DND-41 (cell line): ENCODE measurements around the gene LPCAT2.

ENCODE experiments used
- ATAC-seq: fragments of 200-7000 bp; cut with Tn5 transposase; 3 replicates; pipeline ENCODE4 v1.9.1; 2021; ENCODE audit warnings: low read depth; ENCODE audit not compliant: insufficient read depth
- DNase-seq: peaks from one replicate; pipeline ENCODE4 v3.0.0-alpha.2; 2020
- H2AFZ ChIP-seq: 2 replicates; pipeline ENCODE4 v1.6.0; 2012; ENCODE audit warnings: low read depth, low read length
- H3K27ac ChIP-seq: 2 replicates; pipeline ENCODE4 v1.5.1; 2012; ENCODE audit warnings: low read length, inconsistent platforms
- H3K27me3 ChIP-seq: fragments of 200-600 bp; sonication (generic); 2 replicates; pipeline ENCODE4 v1.6.0; 2012; ENCODE audit warnings: low read length, mild to moderate bottlenecking, inconsistent platforms; ENCODE audit not compliant: insufficient read depth, poor library complexity
- H3K36me3 ChIP-seq: 2 replicates; pipeline ENCODE4 v1.5.1; 2012; ENCODE audit warnings: low read length, inconsistent platforms; ENCODE audit not compliant: insufficient read depth
- H3K4me1 ChIP-seq: 2 replicates; pipeline ENCODE4 v1.5.1; 2012; ENCODE audit warnings: mild to moderate bottlenecking, low read length; ENCODE audit not compliant: insufficient read depth
- H3K4me2 ChIP-seq: 2 replicates; pipeline ENCODE4 v1.6.0; 2012; ENCODE audit warnings: mild to moderate bottlenecking, moderate library complexity, low read length, inconsistent platforms; ENCODE audit not compliant: insufficient read depth
- H3K4me3 ChIP-seq, 2 experiments: fragments of 200-600 bp in 1 of 2; shearing (Covaris generic) in 1 of 2; 2 replicates each; pipeline ENCODE4 v1.5.1; 2012 to 2016; ENCODE audit warnings: inconsistent platforms in 2 of 2, low read length in 2 of 2, mild to moderate bottlenecking in 2 of 2, low read depth in 1 of 2, moderate library complexity in 1 of 2
- H3K79me2 ChIP-seq: 2 replicates; pipeline ENCODE4 v1.6.0; 2012; ENCODE audit warnings: low read length, inconsistent platforms; ENCODE audit not compliant: insufficient read depth
- H3K9ac ChIP-seq: 2 replicates; pipeline ENCODE4 v1.6.0; 2012; ENCODE audit warnings: low read depth, mild to moderate bottlenecking, inconsistent platforms, low read length, moderate library complexity
- H3K9me3 ChIP-seq: 2 replicates; pipeline ENCODE4 v1.5.1; 2012; ENCODE audit warnings: low read length, moderate library complexity, mild to moderate bottlenecking, inconsistent platforms; ENCODE audit not compliant: insufficient read depth, severe bottlenecking
- H4K20me1 ChIP-seq: 2 replicates; pipeline ENCODE4 v1.6.0; 2012; ENCODE audit warnings: low read length; ENCODE audit not compliant: insufficient read depth
- CTCF ChIP-seq: IDR thresholded peaks from 2 replicates; pipeline ENCODE4 v1.5.1; 2012; ENCODE audit warnings: borderline replicate concordance, low read length, moderate library complexity, mild to moderate bottlenecking; ENCODE audit not compliant: poor library complexity, severe bottlenecking; ENCODE audit errors: extremely low read depth
- EZH2 ChIP-seq: IDR thresholded peaks from 3 replicates; pipeline ENCODE4 v1.6.1; 2012; ENCODE audit warnings: borderline replicate concordance, low read depth, mild to moderate bottlenecking, moderate library complexity, low read length, inconsistent platforms; ENCODE audit not compliant: severe bottlenecking

Gene LPCAT2

GRCh38 chr16:55503726-55504550 lies 4.9 kb upstream of the LPCAT2 start:
- Histone ChIP-seq H3K79me2 (no peaks in the 10 kb centered on the region), H3K9ac (no peak overlapping the region), H3K9me3 (no peaks in the 10 kb centered on the region), H4K20me1 (no peaks in the 10 kb centered on the region), H3K4me2 (no peak overlapping the region), H3K4me1 (peaks cover 3% of the 10 kb centered on the region; the same call in 1 of the 2 replicates), H3K4me3 (no peak overlapping the region), H3K27me3 (no peaks in the 10 kb centered on the region), H3K36me3 (no peaks in the 10 kb centered on the region), H3K27ac (no peak overlapping the region), H2AFZ (no peak overlapping the region)
- TF ChIP-seq CTCF (no peak), EZH2 (no peak)
- no peak for ATAC-seq
- DNase-seq, result no peak

- H4K20me1 ChIP-seq, result no peaks in the 10 kb centered on the region
- TF ChIP-seq CTCF (no peak), EZH2 (no peak)
Observed at GRCh38 chr16:55505333-55506015, 3.4 kb upstream of the LPCAT2 start.

GRCh38 chr16:55506083-55506482 lies 2.8 kb upstream of the LPCAT2 start:
- H4K20me1 ChIP-seq, result no peaks in the 10 kb centered on the region
- no peaks in the 10 kb centered on the region for H3K27me3 ChIP-seq
- H2AFZ ChIP-seq, result no peak overlapping the region
- H3K27ac ChIP-seq, result no peak overlapping the region
- no peak overlapping the region for H3K4me3 ChIP-seq
- no peak overlapping the region for H3K9ac ChIP-seq
- H3K36me3 ChIP-seq, result no peaks in the 10 kb centered on the region
- no peaks in the 10 kb centered on the region for H3K79me2 ChIP-seq
- no peaks in the 10 kb centered on the region for H3K9me3 ChIP-seq
- H3K4me2 ChIP-seq, result no peak overlapping the region
- H3K4me1 ChIP-seq, result no peaks in the 10 kb centered on the region
- DNase-seq (no peak), ATAC-seq (no peak)
- TF ChIP-seq CTCF (no peak), EZH2 (no peak)

More at GRCh38 chr16:55505333-55506015, 3.4 kb upstream of the LPCAT2 start:
- H3K9me3 ChIP-seq, result no peaks in the 10 kb centered on the region
- H3K79me2 ChIP-seq, result no peaks in the 10 kb centered on the region
- H3K27me3 ChIP-seq, result no peaks in the 10 kb centered on the region
- H3K4me1 ChIP-seq, result no peaks in the 10 kb centered on the region
- no peak overlapping the region for H3K4me3 ChIP-seq
- DNase-seq, result no peak
- no peak overlapping the region for H3K9ac ChIP-seq
- no peak overlapping the region for H2AFZ ChIP-seq
- H3K27ac ChIP-seq, result no peak overlapping the region
- ATAC-seq, result no peak
- H3K36me3 ChIP-seq, result no peaks in the 10 kb centered on the region
- no peak overlapping the region for H3K4me2 ChIP-seq
